ENCODE measurements around the gene COL5A1. TPM values are rescaled to one million over a fixed set of nuclear protein-coding genes. Genes with fewer than 3 reads are reported as not detected.

COL5A1 gene
- polyA plus RNA-seq, 1 donor (not counting 4 experiments of a cell fraction or from before 2014, with no cell fraction given): 3.1 TPM

GRCh38 chr9:134748591-134748990 is 107.0 kb downstream of the COL5A1 start:
- TF ChIP-seq CTCF (optimal IDR thresholded peaks at IDR 0.05 in 1 of 3, IDR thresholded peaks at IDR 0.05 in 1 of 3, conservative IDR thresholded peaks at IDR 0.05 in 1 of 3; ENCODE audit: extremely low read depth in 1 of 3, insufficient read depth in 2 of 3, low read length in 3 of 3) (no peak), EZH2 (IDR thresholded peaks at IDR 0.05; ENCODE audit: low read length) (no peak)
- Histone ChIP-seq H3K4me2 (ENCODE audit: control insufficient read depth, extremely low read depth, insufficient read depth, low read depth, low read length) (no peak overlapping the region), H3K9ac (ENCODE audit: control insufficient read depth, extremely low read depth, insufficient read depth, low read length) (no peak overlapping the region), H3K4me3 (ENCODE audit: control insufficient read depth in 2 of 3, extremely low read depth in 1 of 3, insufficient read depth in 2 of 3, low read depth in 1 of 3, low read length in 3 of 3) (no peak overlapping the region), H3K36me3 (ENCODE audit: control insufficient read depth in 2 of 2, extremely low read depth in 1 of 2, insufficient read depth in 2 of 2, low read length in 2 of 2) (peaks cover 0 to 3% of the 10 kb centered on the region in 2 experiments), H4K20me1 (ENCODE audit: control insufficient read depth, extremely low read depth, insufficient read depth, low read length) (no peaks in the 10 kb centered on the region), H3K27me3 (ENCODE audit: control insufficient read depth, extremely low read depth, insufficient read depth, low read length) (no peaks in the 10 kb centered on the region), H3K9me3 (ENCODE audit: control insufficient read depth, low read depth, low read length) (peaks cover 12% of the 10 kb centered on the region), H3K79me2 (ENCODE audit: control insufficient read depth, insufficient read depth, low read length) (no peaks in the 10 kb centered on the region), H3K4me1 (ENCODE audit: control insufficient read depth, extremely low read depth, insufficient read depth, low read length) (no peaks in the 10 kb centered on the region), H3K9me1 (ENCODE audit: control insufficient read depth, extremely low read depth, insufficient read depth, low read length) (no peaks in the 10 kb centered on the region), H2AFZ (ENCODE audit: control insufficient read depth, low read length) (no peak overlapping the region), H3K27ac (ENCODE audit: control insufficient read depth, insufficient read depth, low read length) (no peak overlapping the region)
- dilution Hi-C loops (cut with MboI; ENCODE audit: extremely low pct_ligation_motif_present, low sequenced_read_pairs): no loop called here
- DNase-seq (ENCODE audit: low read depth, low spot score): no peak
- no peak for FAIRE-seq

GRCh38 chr9:134750450-134751155 is 109.0 kb downstream of the COL5A1 start:
- Histone ChIP-seq H3K27ac (ENCODE audit: control insufficient read depth, insufficient read depth, low read length) (no peak overlapping the region), H3K9ac (ENCODE audit: control insufficient read depth, extremely low read depth, insufficient read depth, low read length) (no peak overlapping the region), H3K9me1 (ENCODE audit: control insufficient read depth, extremely low read depth, insufficient read depth, low read length) (no peaks in the 10 kb centered on the region), H3K79me2 (ENCODE audit: control insufficient read depth, insufficient read depth, low read length) (no peaks in the 10 kb centered on the region), H3K4me3 (ENCODE audit: control insufficient read depth in 2 of 3, extremely low read depth in 1 of 3, insufficient read depth in 2 of 3, low read depth in 1 of 3, low read length in 3 of 3) (no peak overlapping the region), H4K20me1 (ENCODE audit: control insufficient read depth, extremely low read depth, insufficient read depth, low read length) (no peaks in the 10 kb centered on the region), H3K4me1 (ENCODE audit: control insufficient read depth, extremely low read depth, insufficient read depth, low read length) (no peaks in the 10 kb centered on the region), H3K4me2 (ENCODE audit: control insufficient read depth, extremely low read depth, insufficient read depth, low read depth, low read length) (no peak overlapping the region), H3K36me3 (ENCODE audit: control insufficient read depth in 2 of 2, extremely low read depth in 1 of 2, insufficient read depth in 2 of 2, low read length in 2 of 2) (peaks cover 0 to 3% of the 10 kb centered on the region in 2 experiments), H3K9me3 (ENCODE audit: control insufficient read depth, low read depth, low read length) (peaks cover 6% of the 10 kb centered on the region), H3K27me3 (ENCODE audit: control insufficient read depth, extremely low read depth, insufficient read depth, low read length) (no peaks in the 10 kb centered on the region), H2AFZ (ENCODE audit: control insufficient read depth, low read length) (no peak overlapping the region)
- dilution Hi-C loops (cut with MboI; ENCODE audit: extremely low pct_ligation_motif_present, low sequenced_read_pairs): no loop called here
- TF ChIP-seq EZH2 (IDR thresholded peaks at IDR 0.05; ENCODE audit: low read length): no peak
- TF ChIP-seq CTCF (optimal IDR thresholded peaks at IDR 0.05 in 1 of 3, IDR thresholded peaks at IDR 0.05 in 1 of 3, conservative IDR thresholded peaks at IDR 0.05 in 1 of 3; ENCODE audit: extremely low read depth in 1 of 3, insufficient read depth in 2 of 3, low read length in 3 of 3): no peak
- DNase-seq (ENCODE audit: low read depth, low spot score): no peak
- FAIRE-seq: no peak
